HCT116 (cell line): ENCODE results near the gene CRB3. TPM values are rescaled to one million over a fixed set of nuclear protein-coding genes. Genes with fewer than 3 reads are reported as not detected.

Source experiments
- ATAC-seq: fragments of 200-7000 bp; cut with Tn5 transposase; 2 replicates; pipeline ENCODE4 v1.9.1; 2020; ENCODE audit warnings: mild to moderate bottlenecking, moderate library complexity
- BruUV-seq: library from RNA; stranded (reverse); fragments of 400-500 nt; replicated peaks from 2 replicates; lab custom pipeline; 2021; lab: Mats Ljungman, UMichigan
- CTCF ChIA-PET: fragments of 300-600 bp; sonication (Branson Sonifier 250); formaldehyde crosslinking; loops from one replicate; lab custom pipeline; 2021; ENCODE audit warnings: antibody characterized with exemption; lab: Charles Lee
- POLR2A ChIA-PET: fragments of 300-600, 350-600 bp; sonication (Branson Sonifier 250); formaldehyde crosslinking; loops from one replicate; lab custom pipeline; 2021; ENCODE audit warnings: antibody characterized with exemption; lab: Charles Lee
- RAD21 ChIA-PET, 2 experiments: fragments of 300-600 bp; sonication (Branson Sonifier 250); formaldehyde crosslinking; loops; one replicate each; lab custom pipeline; 2023; ENCODE audit warnings: low total read pairs in 2 of 2; ENCODE audit not compliant: uncharacterized antibody in 2 of 2, unreplicated experiment in 2 of 2, low non-redundant PET in 1 of 2; lab: Charles Lee
- DNase-seq: peaks from one replicate; pipeline ENCODE4 v3.0.0-alpha.2; 2010; ENCODE audit warnings: low read depth, low spot score
- H2AFZ ChIP-seq: fragments of 200-600 bp; shearing (Covaris generic), sonication (generic); 2 replicates; pipeline ENCODE4 v1.6.1; 2017; ENCODE audit warnings: low read depth, mixed run types, mixed read lengths, antibody characterized with exemption, low read length; ENCODE audit not compliant: poor library complexity, severe bottlenecking
- H3K27ac ChIP-seq: 2 replicates; pipeline ENCODE4 v1.5.1; 2012; ENCODE audit warnings: low read depth, low read length
- H3K27me3 ChIP-seq: fragments of 200-600 bp; sonication (generic); 2 replicates; pipeline ENCODE4 v1.6.1; 2016; ENCODE audit warnings: mixed run types, low read length, mixed read lengths; ENCODE audit not compliant: insufficient read depth
- H3K36me3 ChIP-seq, 2 experiments: fragments of 200-500 bp in 1 of 2; fragments of 200-600 bp in 1 of 2; sonication (Bioruptor generic) in 1 of 2; sonication (generic) in 1 of 2; 2 replicates each; pipeline versions ENCODE4 v1.5.1 to v1.6.1; 2014 to 2016; ENCODE audit warnings: low read length in 2 of 2, inconsistent platforms in 1 of 2, mixed read lengths in 1 of 2, mixed run types in 1 of 2; ENCODE audit not compliant: insufficient read depth in 2 of 2, control insufficient read depth in 1 of 2
- H3K4me1 ChIP-seq, 2 experiments: fragments of 200-600 bp in 1 of 2; sonication (generic) in 1 of 2; 2 replicates each; pipeline versions ENCODE4 v1.5.1 to v1.6.1; 2012 to 2017; ENCODE audit warnings: low read length in 2 of 2, inconsistent platforms in 1 of 2, mild to moderate bottlenecking in 1 of 2, mixed read lengths in 1 of 2, mixed run types in 1 of 2, moderate library complexity in 1 of 2; ENCODE audit not compliant: insufficient read depth in 2 of 2, control insufficient read depth in 1 of 2
- H3K4me2 ChIP-seq: fragments of 200-600 bp; sonication (generic); 2 replicates; pipeline ENCODE4 v1.6.1; 2017; ENCODE audit warnings: mixed run types, low read length, mixed read lengths
- H3K4me3 ChIP-seq, 2 experiments: fragments of 200-600 bp in 1 of 2; sonication (generic) in 1 of 2; replicated peaks in 1 of 2; 2 replicates each; pipeline ENCODE4 v1.5.1; 2011 to 2016; ENCODE audit warnings: low read length in 2 of 2, control low read depth in 1 of 2, low read depth in 1 of 2, mild to moderate bottlenecking in 1 of 2, mixed read lengths in 1 of 2, mixed run types in 1 of 2
- H3K79me2 ChIP-seq: fragments of 200-600 bp; sonication (generic); 2 replicates; pipeline ENCODE4 v1.6.1; 2017; ENCODE audit warnings: mild to moderate bottlenecking, mixed run types, low read length, moderate library complexity, mixed read lengths; ENCODE audit not compliant: insufficient read depth
- H3K9ac ChIP-seq: fragments of 200-600 bp; sonication (generic); 2 replicates; pipeline ENCODE4 v1.6.1; 2016; ENCODE audit warnings: low read length, mixed read lengths
- H3K9me2 ChIP-seq: fragments of 200-600 bp; sonication (generic), shearing (Covaris generic); 2 replicates; pipeline ENCODE4 v1.6.1; 2017; ENCODE audit warnings: mixed run types, mild to moderate bottlenecking, moderate library complexity; ENCODE audit not compliant: insufficient read depth
- H3K9me3 ChIP-seq, 2 experiments: fragments of 200-500 bp in 1 of 2; fragments of 200-600 bp in 1 of 2; sonication (Bioruptor generic) in 1 of 2; sonication (generic) in 1 of 2; 2 replicates each; pipeline ENCODE4 v1.6.1; 2014 to 2017; ENCODE audit warnings: low read length in 2 of 2, mixed read lengths in 2 of 2, inconsistent platforms in 1 of 2, low read depth in 1 of 2, mild to moderate bottlenecking in 1 of 2, mixed run types in 1 of 2, moderate library complexity in 1 of 2; ENCODE audit not compliant: control insufficient read depth in 1 of 2, insufficient read depth in 1 of 2
- H4K20me1 ChIP-seq: fragments of 200-600 bp; sonication (generic), shearing (Covaris generic); 2 replicates; pipeline ENCODE4 v1.6.1; 2017; ENCODE audit warnings: mixed run types, mild to moderate bottlenecking, moderate library complexity; ENCODE audit not compliant: insufficient read depth
- EGR1 ChIP-seq: IDR thresholded peaks from 2 replicates; pipeline ENCODE4 v1.6.1; 2012; ENCODE audit warnings: low read depth
- JUND ChIP-seq: IDR thresholded peaks from 2 replicates; pipeline ENCODE4 v1.6.1; 2012
- MAX ChIP-seq: IDR thresholded peaks from 2 replicates; pipeline ENCODE4 v1.6.1; 2012
- POLR2AphosphoS5 ChIP-seq: IDR thresholded peaks from 2 replicates; pipeline ENCODE4 v1.6.1; 2011; ENCODE audit warnings: mild to moderate bottlenecking, low read depth, low read length, moderate library complexity
- SP1 ChIP-seq: IDR thresholded peaks from 2 replicates; pipeline ENCODE4 v1.6.1; 2012; ENCODE audit warnings: low read depth
- ZNF274 ChIP-seq: fragments of 200-500 bp; sonication (Bioruptor generic); IDR thresholded peaks from 2 replicates; pipeline ENCODE4 v1.6.1; 2014; ENCODE audit warnings: mild to moderate bottlenecking, low read depth, low read length, inconsistent platforms
- intact Hi-C: fragments of 100-400 bp; cut with micrococcal nuclease; formaldehyde crosslinking; loops from 2 replicates; pipeline ENCODE4 v1.10.0; 2022
- microRNA-seq: library from miRNA; unstranded; fragments of <30 nt; microRNA quantifications from one replicate; pipeline ENCODE4, GENCODE V29; 2016; ENCODE audit warnings: borderline number of aligned reads
- total RNA-seq: library from RNA; stranded (reverse); gene quantifications from one replicate; pipeline ENCODE4 v1.2.1, GENCODE V29; 2021; ENCODE audit not compliant: unreplicated experiment

The CRB3 gene
- total RNA-seq, 1 experiment from 2014 or later = 40.5 TPM

DNA sequence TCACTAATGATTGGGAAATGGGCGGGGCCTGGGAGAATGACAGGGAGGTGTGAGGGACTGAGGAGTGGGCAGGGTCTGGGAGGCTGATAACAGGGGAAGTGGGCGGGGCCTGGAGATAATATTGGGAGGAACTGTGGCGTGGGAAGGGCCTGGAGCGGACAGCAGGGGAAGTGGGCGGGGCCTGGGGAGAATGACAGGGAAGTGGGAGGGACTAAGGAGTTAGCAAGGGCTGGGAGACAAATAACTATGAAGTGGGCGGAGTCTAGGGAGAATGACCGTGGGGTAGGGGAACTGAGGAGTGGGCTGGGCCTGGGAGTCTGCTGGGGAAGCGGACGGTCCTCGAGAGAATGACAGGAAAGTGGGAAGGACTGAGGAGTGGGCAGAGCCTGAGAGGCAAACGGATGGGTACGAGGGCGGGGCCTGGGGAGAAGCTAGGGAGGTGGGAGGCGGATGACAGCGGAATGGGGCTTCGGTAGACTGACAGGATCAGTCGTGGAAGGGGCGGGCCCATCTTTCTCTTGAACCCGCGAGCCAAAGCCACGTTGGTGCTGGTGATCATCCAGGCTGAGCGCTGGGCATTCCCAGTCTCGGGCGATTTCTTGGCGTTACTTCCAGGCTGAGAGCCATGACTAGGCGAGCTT, 52.1 kb downstream of the CRB3 start:
- H3K4me2 ChIP-seq = peak overlapping the region; percentile 82
- ChIA-PET POLR2A (interaction anchor here (0.6 to 2.4 kb wide), 7 partner anchors 14 to 221 kb away, joined by 3 to 21 read pairs (median 3); partner anchors contain the start of genes GPR108, TNFSF9 and TUBB4A), CTCF (interaction anchor here (0.6 to 2.6 kb wide), 25 partner anchors 9 to 553 kb away, joined by 3 to 19 read pairs (median 5); partner anchors contain the start of genes CLPP, GPR108, TNFSF9 and TUBB4A), RAD21 (interaction anchor here (0.6 to 1.6 kb wide), 8 partner anchors 12 to 347 kb away, joined by 3 to 9 read pairs (median 6); partner anchors contain the start of gene SLC25A23 (in 1 of the 2))
- H4K20me1 ChIP-seq = no peaks in the 10 kb centered on the region
- peak overlapping the region; percentile 55 for H2AFZ ChIP-seq
- TF ChIP-seq MAX (no peak; the same call in 1 of the 2 replicates), SP1 (0 out of 2 replicates have a peak, but pooled peaks have one; percentile 28), ZNF274 (no peak), EGR1 (0 out of 2 replicates have a peak, but pooled peaks have one; percentile 40), POLR2AphosphoS5 (peak; percentile 66), JUND (no peak)
- DNase-seq (peak; percentile 95), ATAC-seq (peak; percentile 82)
- H3K4me3 ChIP-seq = peak overlapping the region; percentile 62 to 70
- intact Hi-C loops = loop anchor here (1.0 to 5.0 kb wide), 4 partner anchors 117 to 347 kb away; no protein-coding TSS in a partner anchor
- no peaks in the 10 kb centered on the region for H3K9me3 ChIP-seq
- H3K36me3 ChIP-seq = no peaks in the 10 kb centered on the region
- no TSS peak for BruUV-seq
- H3K9me2 ChIP-seq = no peaks in the 10 kb centered on the region
- peaks cover 10 to 33% of the 10 kb centered on the region in 2 experiments; a peak in 3 of 4 replicates for H3K4me1 ChIP-seq
- no peaks in the 10 kb centered on the region for H3K79me2 ChIP-seq
- no peaks in the 10 kb centered on the region for H3K27me3 ChIP-seq
- peak overlapping the region; percentile 70 for H3K27ac ChIP-seq
- H3K9ac ChIP-seq = peak overlapping the region; percentile 64

Small RNA genes lying within 50 kb of the gene (microRNA-seq; reads per million reads assigned to microRNA genes)
- gene MIR3940 = 14.5 reads per million, percentile 35 among the genes with 10 or more reads in this experiment

Other genes starting within 250 kb of the CRB3 start
- gene MLLT1, start 184.3 kb upstream of the CRB3 start, total RNA-seq = 55.0 TPM
- not detected for gene ACER1, start 130.7 kb upstream of the CRB3 start, total RNA-seq
- gene CLPP, start 102.7 kb upstream of the CRB3 start, total RNA-seq = 116 TPM
- gene ALKBH7, start 91.5 kb upstream of the CRB3 start, total RNA-seq = 57.1 TPM
- gene PSPN, start 88.3 kb upstream of the CRB3 start, total RNA-seq = 3.4 TPM
- 82.0 TPM for gene GTF2F1, start 71.1 kb upstream of the CRB3 start, total RNA-seq
- 553 TPM for gene KHSRP, start 39.5 kb upstream of the CRB3 start, total RNA-seq
- gene SLC25A41, start 30.5 kb upstream of the CRB3 start, total RNA-seq = 0.93 TPM
- gene SLC25A23, start 4.5 kb upstream of the CRB3 start, total RNA-seq = 89.5 TPM
- gene DENND1C, start 17.5 kb downstream of the CRB3 start, total RNA-seq = 0.54 TPM
- gene TUBB4A, start 38.0 kb downstream of the CRB3 start, total RNA-seq = 32.5 TPM
- gene TNFSF9, start 66.8 kb downstream of the CRB3 start, total RNA-seq = 25.1 TPM
- gene CD70, start 126.9 kb downstream of the CRB3 start, total RNA-seq = 2.1 TPM
- gene TNFSF14, start 205.9 kb downstream of the CRB3 start, total RNA-seq = 0.22 TPM